Karpas-422 (cell line): ENCODE data around the gene ANGPTL4. TPM values are rescaled to one million over a fixed set of nuclear protein-coding genes. Genes with fewer than 3 reads are reported as not detected.
"Not testable (repeated sequence)": the region's sequence is repeated elsewhere in the genome, so short reads cannot be mapped to it uniquely, and the experiment has no call there.

Experiments used
- DNase-seq: peaks from one replicate; pipeline ENCODE4 v3.0.0-alpha.2; 2015
- H2AFZ ChIP-seq: fragments of 200-600 bp; sonication (generic); 2 replicates; pipeline ENCODE4 v1.6.1; 2014; ENCODE audit warnings: antibody characterized with exemption, low read length, mixed read lengths
- H3K27ac ChIP-seq: fragments of 200-600 bp; sonication (generic); 2 replicates; pipeline ENCODE4 v1.5.1; 2014; ENCODE audit warnings: mild to moderate bottlenecking, low read length, moderate library complexity
- H3K27me3 ChIP-seq: fragments of 200-600 bp; sonication (generic); 2 replicates; pipeline ENCODE4 v1.6.1; 2014; ENCODE audit warnings: low read length, mixed read lengths
- H3K36me3 ChIP-seq: fragments of 200-600 bp; sonication (generic); 2 replicates; pipeline ENCODE4 v1.6.1; 2014; ENCODE audit warnings: low read length, mixed read lengths; ENCODE audit not compliant: insufficient read depth
- H3K4me1 ChIP-seq: fragments of 200-600 bp; sonication (generic); 2 replicates; pipeline ENCODE4 v1.6.1; 2014; ENCODE audit warnings: mild to moderate bottlenecking, low read length, mixed read lengths
- H3K4me2 ChIP-seq: fragments of 200-600 bp; sonication (generic); 2 replicates; pipeline ENCODE4 v1.6.1; 2014; ENCODE audit warnings: low read length, low read depth, mild to moderate bottlenecking; ENCODE audit not compliant: poor library complexity, severe bottlenecking
- H3K4me3 ChIP-seq: fragments of 200-600 bp; sonication (generic); 2 replicates; pipeline ENCODE4 v1.5.1; 2014; ENCODE audit warnings: mild to moderate bottlenecking, antibody characterized with exemption, low read length, mixed read lengths
- H3K79me2 ChIP-seq: fragments of 200-600 bp; sonication (generic); 2 replicates; pipeline ENCODE4 v1.6.1; 2014; ENCODE audit warnings: mild to moderate bottlenecking, low read length, mixed read lengths
- H3K9ac ChIP-seq: fragments of 200-600 bp; sonication (generic); 2 replicates; pipeline ENCODE4 v1.6.0; 2014; ENCODE audit warnings: low read length
- H3K9me2 ChIP-seq: fragments of 200-600 bp; sonication (generic), shearing (Covaris generic); replicated peaks from 2 replicates; pipeline ENCODE4 v1.6.0; 2014; ENCODE audit warnings: mild to moderate bottlenecking, low read length, moderate library complexity; ENCODE audit not compliant: insufficient read depth
- H3K9me3 ChIP-seq: fragments of 300-700, 200-600 bp; sonication (generic); 2 replicates; pipeline ENCODE4 v1.6.1; 2014; ENCODE audit warnings: low read length, mixed read lengths
- H4K20me1 ChIP-seq: fragments of 200-600 bp; sonication (generic); 2 replicates; pipeline ENCODE4 v1.6.1; 2014; ENCODE audit warnings: mild to moderate bottlenecking, antibody characterized with exemption, low read length, low read depth; ENCODE audit not compliant: insufficient read depth
- total RNA-seq: library from RNA; depleted of rRNA; stranded (reverse); fragments of >200 nt; shearing (Covaris generic); gene quantifications from 2 replicates; pipeline ENCODE4 v1.2.3, GENCODE V29; 2014; ENCODE audit warnings: low replicate concordance

The ANGPTL4 gene
- total RNA-seq, 1 experiment from 2014 or later, result not detected

DNA sequence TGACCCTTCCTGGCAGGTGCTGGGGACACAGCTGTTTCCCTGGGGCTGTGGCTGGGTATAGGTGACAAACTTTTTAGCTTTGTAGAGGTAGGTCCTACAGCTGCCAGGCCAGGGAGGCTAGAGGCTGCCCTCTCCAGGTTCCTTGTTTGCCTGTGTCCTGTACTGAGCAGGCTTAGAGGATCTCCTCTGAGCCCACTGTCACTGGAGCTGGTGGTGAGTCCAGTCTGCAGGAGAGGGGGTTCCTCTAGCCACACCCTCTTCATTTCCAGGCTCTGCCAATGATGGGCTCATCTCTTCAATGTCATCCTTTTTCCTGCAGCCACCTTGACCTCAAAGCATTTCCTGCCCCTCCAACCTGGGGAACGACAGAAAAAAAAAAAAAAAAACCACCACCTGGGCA lies 13.6 kb downstream of the ANGPTL4 start:
- no peak overlapping the region for H3K9ac ChIP-seq
- H4K20me1 ChIP-seq, result no peaks in the 10 kb centered on the region
- H3K4me3 ChIP-seq, result no peak overlapping the region
- no peak overlapping the region for H3K4me2 ChIP-seq
- no peak overlapping the region for H3K27ac ChIP-seq
- no peaks in the 10 kb centered on the region for H3K9me3 ChIP-seq
- H3K36me3 ChIP-seq, result no peaks in the 10 kb centered on the region
- H2AFZ ChIP-seq, result no peak overlapping the region
- H3K4me1 ChIP-seq, result no peaks in the 10 kb centered on the region
- no peaks in the 10 kb centered on the region for H3K9me2 ChIP-seq
- no peaks in the 10 kb centered on the region for H3K27me3 ChIP-seq
- H3K79me2 ChIP-seq, result no peaks in the 10 kb centered on the region
- DNase-seq, result no peak

DNA sequence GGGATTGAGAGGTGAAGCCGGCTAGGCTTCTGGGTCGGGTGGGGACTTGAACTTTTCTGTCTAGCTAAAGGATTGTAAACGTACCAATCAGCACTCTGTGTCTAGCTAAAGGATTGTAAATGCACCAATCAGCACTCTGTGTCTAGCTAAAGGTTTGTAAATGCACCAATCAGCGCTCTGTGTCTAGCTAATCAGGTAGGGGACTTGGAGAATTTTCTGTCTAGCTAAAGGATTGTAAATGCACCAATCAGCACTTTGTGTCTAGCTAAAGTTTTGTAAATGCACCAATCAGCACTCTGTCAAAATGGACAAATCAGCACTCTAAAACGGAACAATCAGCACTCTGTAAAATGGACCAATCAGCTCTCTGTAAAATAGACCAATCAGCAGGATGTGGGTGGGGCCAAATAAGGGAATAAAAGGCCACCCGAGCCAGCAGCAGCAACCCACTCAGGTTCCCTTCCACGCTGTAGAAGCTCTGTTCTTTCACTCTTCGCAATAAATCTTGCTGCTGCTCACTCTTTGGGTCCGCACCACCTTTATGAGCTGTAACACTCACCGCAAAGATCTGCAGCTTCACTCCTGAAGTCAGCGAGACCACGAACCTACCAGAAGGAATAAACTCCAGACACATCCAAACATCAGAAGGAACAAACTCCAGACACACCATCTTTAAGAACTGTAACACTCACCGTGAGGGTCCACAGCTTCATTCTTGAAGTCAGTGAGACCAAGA lies 15.4 kb downstream of the ANGPTL4 start:
- not testable (repeated sequence) for H3K4me1 ChIP-seq, H3K79me2 ChIP-seq, H2AFZ ChIP-seq, DNase-seq, H3K9me3 ChIP-seq, H3K9ac ChIP-seq, H3K27me3 ChIP-seq, H3K4me2 ChIP-seq, H4K20me1 ChIP-seq, H3K9me2 ChIP-seq, H3K27ac ChIP-seq, H3K4me3 ChIP-seq, H3K36me3 ChIP-seq

DNA sequence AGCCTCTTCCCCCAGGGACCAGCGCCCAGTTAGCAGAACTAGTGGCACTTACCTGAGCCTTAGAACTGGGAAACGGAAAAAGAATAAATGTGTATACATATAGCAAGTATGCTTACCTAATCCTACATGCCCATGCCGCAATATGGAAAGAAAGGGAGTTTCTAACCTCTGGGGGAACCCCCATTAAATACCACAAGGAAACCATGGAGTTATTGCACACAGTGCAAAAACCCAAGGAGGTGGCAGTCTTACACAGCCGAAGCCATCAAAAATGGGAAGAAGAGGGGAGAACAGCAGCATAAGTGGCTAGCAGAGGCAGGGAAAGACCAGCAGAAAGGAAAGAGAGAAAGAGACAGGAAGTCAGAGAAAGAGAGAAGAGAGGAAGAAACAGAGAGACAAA lies 20.6 kb downstream of the ANGPTL4 start:
- not testable (repeated sequence) for H3K27ac ChIP-seq, H3K4me1 ChIP-seq, H4K20me1 ChIP-seq, H3K9ac ChIP-seq, DNase-seq, H3K79me2 ChIP-seq, H3K9me2 ChIP-seq, H3K36me3 ChIP-seq, H2AFZ ChIP-seq, H3K27me3 ChIP-seq, H3K4me3 ChIP-seq, H3K9me3 ChIP-seq, H3K4me2 ChIP-seq

DNA sequence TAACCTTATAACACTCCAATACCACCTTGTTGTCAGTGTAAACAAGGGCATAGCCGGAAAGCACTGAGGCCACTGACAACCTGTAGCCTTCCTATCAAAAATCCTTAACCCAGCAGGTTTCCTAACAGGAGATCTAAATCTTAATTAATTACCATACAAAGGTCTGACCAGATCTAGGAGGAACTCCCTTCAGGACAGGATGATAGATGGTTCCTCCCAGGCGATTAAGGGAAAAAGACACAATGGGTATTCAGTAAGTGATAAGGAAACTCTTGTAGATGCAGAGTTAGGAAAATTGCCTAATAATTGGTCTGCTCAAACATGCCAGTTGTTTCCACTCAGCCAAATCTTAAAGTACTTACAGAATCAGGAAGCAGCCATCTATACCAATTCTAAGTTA lies 21.1 kb downstream of the ANGPTL4 start:
- not testable (repeated sequence) for H4K20me1 ChIP-seq, DNase-seq, H3K9me2 ChIP-seq, H3K4me3 ChIP-seq, H3K4me1 ChIP-seq, H2AFZ ChIP-seq, H3K27ac ChIP-seq, H3K9me3 ChIP-seq, H3K36me3 ChIP-seq, H3K4me2 ChIP-seq, H3K27me3 ChIP-seq, H3K9ac ChIP-seq, H3K79me2 ChIP-seq

DNA sequence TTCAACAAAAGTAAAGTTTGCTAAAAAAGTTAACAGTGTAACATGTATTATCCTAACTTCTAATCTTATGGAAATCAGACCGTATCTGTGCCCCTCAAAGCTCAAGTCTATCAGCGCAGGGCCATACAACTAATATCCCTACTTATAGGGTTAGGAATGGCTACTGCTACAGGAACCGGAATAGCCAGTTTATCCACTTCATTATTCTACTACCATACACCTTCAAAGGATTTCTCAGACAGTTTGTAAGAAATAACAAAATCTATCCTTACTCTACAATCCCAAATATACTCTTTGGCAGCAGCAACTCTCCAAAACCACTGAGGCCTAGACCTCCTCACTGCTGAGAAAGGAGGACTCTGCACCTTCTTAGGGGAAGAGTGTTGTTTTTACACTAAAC lies 21.6 kb downstream of the ANGPTL4 start:
- H3K9me3 ChIP-seq, H3K36me3 ChIP-seq, DNase-seq, H3K27ac ChIP-seq, H2AFZ ChIP-seq, H3K4me3 ChIP-seq, H3K27me3 ChIP-seq, H3K79me2 ChIP-seq, H4K20me1 ChIP-seq, H3K9ac ChIP-seq, H3K4me1 ChIP-seq, H3K4me2 ChIP-seq, H3K9me2 ChIP-seq: not testable (repeated sequence)

DNA sequence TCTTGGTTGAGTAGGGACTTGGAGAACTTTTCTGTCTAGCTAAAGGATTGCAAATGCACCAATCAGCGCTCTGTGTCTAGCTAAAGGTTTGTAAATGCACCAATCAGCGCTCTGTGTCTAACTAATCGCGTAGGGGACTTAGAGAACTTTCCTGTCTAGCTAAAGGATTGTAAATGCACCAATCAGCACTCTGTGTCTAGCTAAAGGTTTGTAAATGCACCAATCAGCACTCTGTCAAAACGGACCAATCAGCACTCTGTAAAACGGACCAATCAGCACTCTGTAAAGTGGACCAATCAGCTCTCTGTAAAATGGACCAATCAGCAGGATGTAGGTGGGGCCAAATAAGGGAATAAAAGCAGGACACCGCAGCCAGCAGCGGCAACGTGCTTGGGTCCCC lies 22.5 kb downstream of the ANGPTL4 start:
- not testable (repeated sequence) for H3K9me2 ChIP-seq, H3K4me2 ChIP-seq, H2AFZ ChIP-seq

DNA sequence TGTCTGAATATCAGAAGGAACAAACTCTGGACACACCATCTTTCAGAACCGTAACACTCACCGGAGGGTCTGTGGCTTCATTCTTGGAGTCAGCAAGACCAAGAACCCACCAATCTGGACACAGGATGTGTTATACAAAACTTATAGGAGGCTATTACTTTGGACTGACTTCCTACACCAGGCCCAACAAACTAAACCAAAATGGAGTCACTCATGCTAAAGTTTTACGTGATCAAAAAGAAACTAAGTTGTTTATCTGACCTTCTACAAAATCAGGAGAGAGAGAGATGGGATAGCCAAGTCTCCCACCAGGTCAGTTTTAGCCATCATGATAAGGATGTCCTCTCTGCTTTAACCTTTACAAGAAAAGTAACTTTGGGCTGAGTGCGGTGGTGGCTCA lies 23.0 kb downstream of the ANGPTL4 start:
- H3K4me1 ChIP-seq, result peaks cover 18% of the 10 kb centered on the region
- H3K79me2 ChIP-seq, result peaks cover 20% of the 10 kb centered on the region
- no peak overlapping the region for H3K4me2 ChIP-seq
- H4K20me1 ChIP-seq, result peaks cover 10% of the 10 kb centered on the region
- H3K27ac ChIP-seq, result no peak overlapping the region
- no peak overlapping the region for H2AFZ ChIP-seq
- no peak overlapping the region for H3K4me3 ChIP-seq
- H3K9me3 ChIP-seq, result no peaks in the 10 kb centered on the region
- no peak for DNase-seq
- no peaks in the 10 kb centered on the region for H3K27me3 ChIP-seq
- H3K9ac ChIP-seq, result no peak overlapping the region
- H3K9me2 ChIP-seq, result no peaks in the 10 kb centered on the region
- no peaks in the 10 kb centered on the region; the same call in 1 of the 2 replicates for H3K36me3 ChIP-seq

More for the DNA sequence above, 22.5 kb downstream of the ANGPTL4 start:
- not testable (repeated sequence) for H3K27ac ChIP-seq, H3K36me3 ChIP-seq, H3K27me3 ChIP-seq, DNase-seq, H4K20me1 ChIP-seq, H3K9ac ChIP-seq, H3K9me3 ChIP-seq, H3K4me3 ChIP-seq
- peaks cover 14% of the 10 kb centered on the region for H3K79me2 ChIP-seq
- peaks cover 14% of the 10 kb centered on the region for H3K4me1 ChIP-seq

DNA sequence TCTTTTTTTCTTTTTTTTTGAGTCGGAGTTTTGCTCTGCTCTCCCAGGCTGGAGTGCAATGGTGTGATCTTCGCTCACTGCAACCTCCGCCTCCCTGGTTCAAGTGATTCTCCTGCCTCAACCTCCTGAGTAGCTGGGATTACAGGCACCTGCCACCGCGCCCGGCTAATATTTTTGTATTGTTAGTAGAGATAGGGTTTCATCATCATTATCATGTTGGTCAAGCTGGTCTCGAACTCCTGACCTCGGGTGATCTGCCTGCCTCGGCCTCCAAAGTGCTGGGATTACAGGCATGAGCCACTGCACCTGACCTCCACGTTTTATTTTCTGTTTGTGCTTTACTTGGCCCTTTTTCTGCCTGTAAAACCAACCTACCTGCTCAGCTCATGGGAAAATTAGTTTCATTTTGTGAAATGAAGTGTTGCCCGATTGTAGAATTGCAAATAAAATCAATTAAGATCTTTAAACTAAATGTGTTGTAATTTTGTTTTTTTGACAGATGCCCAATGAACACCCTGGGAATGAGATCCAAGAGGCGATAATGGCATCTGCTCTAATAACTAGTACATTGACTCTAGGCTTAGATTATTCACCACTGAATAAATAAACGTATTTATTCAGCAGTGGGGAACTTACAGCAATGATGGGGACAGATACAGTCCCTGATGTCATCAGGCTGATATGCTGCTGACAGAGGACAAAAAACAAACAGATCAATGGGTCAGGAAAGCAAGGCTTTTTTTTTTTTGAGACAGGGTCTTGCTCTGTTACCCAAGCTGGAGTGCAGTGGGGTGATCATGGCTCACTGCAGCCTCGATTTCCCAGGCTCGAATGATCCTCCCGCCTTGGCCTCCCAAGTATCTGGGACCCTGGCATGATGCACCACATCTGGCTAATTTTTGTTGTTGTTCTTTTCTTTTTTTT lies 24.0 kb downstream of the ANGPTL4 start:
- H3K79me2 ChIP-seq, result peaks cover 28% of the 10 kb centered on the region
- H4K20me1 ChIP-seq, result peaks cover 15% of the 10 kb centered on the region
- H3K27me3 ChIP-seq, result no peaks in the 10 kb centered on the region
- no peak overlapping the region for H3K4me3 ChIP-seq
- DNase-seq, result no peak
- peaks cover 19% of the 10 kb centered on the region for H3K4me1 ChIP-seq
- H3K27ac ChIP-seq, result no peak overlapping the region
- H3K9me2 ChIP-seq, result no peaks in the 10 kb centered on the region
- no peak overlapping the region for H3K9ac ChIP-seq
- H3K4me2 ChIP-seq, result no peak overlapping the region
- H3K36me3 ChIP-seq, result no peaks in the 10 kb centered on the region; the same call in 1 of the 2 replicates
- H3K9me3 ChIP-seq, result no peaks in the 10 kb centered on the region
- no peak overlapping the region for H2AFZ ChIP-seq
